ENCODE results near the gene KDM4B.

GRCh38 chr19:4923276-4923747 lies 45.6 kb upstream of the KDM4B start:
- no peak for TF ChIP-seq CTCF (IDR thresholded peaks at IDR 0.05)
- no peak for TF ChIP-seq POLR2A (IDR thresholded peaks at IDR 0.05)
